NOMO-1 treated with DMSO at 0.1 percent for 48 hours (cell line): ENCODE measurements around the gene KRTAP19-2.
"Not testable (repeated sequence)": the region's sequence is repeated elsewhere in the genome, so short reads cannot be mapped to it uniquely, and the experiment has no call there.

Experiments used
- DNase-seq: peaks from one replicate; lab custom pipeline; 2025; ENCODE audit not compliant: unreplicated experiment; lab: John Stamatoyannopoulos, UW

KRTAP19-2 gene, protein sequence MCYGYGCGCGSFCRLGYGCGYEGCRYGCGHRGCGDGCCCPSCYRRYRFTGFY

GRCh38 chr21:30487336-30487735 is at the start of gene KRTAP19-2:
Gene KRTAP19-2, minus strand, starts transcription at chr21:30487436. Its CDS starts 88 bp downstream, at chr21:30487348.
- no peak for DNase-seq

DNA sequence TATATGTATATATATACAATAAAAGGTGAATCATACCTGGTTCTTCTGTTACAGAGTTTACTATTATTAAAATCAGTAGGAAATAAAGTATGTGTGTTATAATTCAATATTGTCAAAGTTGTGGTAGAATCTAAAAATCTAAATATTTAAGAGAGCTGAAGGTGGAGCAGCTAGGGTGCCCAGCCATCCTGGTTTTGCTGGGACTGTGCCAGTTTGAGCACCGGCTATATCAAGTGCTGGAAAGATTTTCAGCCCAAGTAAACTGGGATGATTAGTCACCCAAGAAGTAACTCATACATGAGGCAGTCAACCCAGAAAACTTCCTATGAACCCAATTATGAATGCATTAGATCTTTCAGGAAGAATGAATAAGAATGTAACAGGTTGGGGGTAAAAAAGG is 31.6 kb upstream of the KRTAP19-2 start:
- no peak for DNase-seq

DNA sequence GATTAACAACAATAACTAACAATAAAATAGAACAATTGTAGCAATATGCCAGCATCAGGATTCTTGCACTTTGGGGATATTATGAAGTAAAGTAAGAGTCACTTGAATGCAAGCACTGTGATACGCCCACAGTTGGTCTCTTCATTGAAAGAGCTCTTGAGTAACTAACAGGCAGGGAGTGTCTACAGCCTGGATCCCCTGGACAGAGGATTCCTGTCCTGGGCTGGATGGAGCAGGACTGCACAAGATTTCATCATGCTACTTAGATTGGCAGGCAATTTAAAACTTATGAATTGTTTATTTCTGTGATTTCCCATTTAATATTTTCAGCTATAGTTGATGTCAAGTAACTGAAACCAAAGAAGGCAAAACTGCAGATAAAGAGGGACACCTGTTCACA is 28.4 kb upstream of the KRTAP19-2 start:
- DNase-seq, result no peak

DNA sequence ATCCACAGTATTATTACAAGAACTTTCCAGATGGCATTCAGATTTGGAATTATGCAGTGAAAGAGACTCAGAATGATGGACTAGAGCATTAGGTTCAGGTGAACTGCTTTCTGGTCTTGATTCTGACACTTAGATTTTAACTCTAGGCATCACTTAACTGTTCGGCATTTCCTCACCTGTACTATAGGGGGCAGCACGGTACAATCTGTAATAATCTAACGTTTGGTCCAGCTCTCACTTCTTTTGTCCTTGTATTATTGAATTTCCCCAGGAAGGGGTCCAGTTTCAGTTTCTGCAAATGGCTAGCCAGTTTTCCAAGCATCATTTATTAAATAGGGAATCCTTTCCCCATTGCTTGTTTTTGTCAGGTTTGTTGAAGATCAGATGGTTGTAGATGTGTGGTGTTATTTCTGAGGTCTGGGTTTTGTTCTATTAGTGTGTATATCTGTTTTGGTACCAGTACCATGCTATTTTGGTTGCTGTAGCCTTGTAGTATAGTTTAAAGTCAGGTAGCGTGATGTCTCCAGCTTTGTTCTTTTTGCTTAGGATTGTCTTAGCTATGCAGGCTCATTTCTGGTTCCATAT is 18.5 kb upstream of the KRTAP19-2 start:
- not testable (repeated sequence) for DNase-seq

DNA sequence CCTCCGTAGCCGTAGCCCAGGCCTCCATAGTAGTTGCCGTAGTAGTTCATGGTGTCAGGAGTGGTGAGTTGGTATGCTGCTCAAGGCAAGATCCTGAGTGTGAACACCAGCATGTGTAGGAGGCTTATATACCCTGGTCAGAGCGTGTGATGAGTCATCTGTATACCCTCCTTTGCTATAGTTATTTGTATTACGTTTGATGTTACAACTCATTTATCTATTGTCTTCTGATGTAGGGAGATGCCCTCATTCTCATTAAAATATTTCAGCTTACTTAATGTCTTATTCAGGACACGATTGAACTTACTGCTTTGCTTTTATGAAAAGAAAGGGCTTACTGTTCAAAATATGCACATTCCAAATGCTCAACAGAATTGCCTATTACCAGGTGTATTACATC is 14.8 kb upstream of the KRTAP19-2 start, which contains the start of gene KRTAP19-5:
Gene KRTAP19-5 (minus strand): TSS at position 101 of the 400 bp plus-strand sequence. CDS start 51 bp downstream, at position 50.
- no peak for DNase-seq

DNA sequence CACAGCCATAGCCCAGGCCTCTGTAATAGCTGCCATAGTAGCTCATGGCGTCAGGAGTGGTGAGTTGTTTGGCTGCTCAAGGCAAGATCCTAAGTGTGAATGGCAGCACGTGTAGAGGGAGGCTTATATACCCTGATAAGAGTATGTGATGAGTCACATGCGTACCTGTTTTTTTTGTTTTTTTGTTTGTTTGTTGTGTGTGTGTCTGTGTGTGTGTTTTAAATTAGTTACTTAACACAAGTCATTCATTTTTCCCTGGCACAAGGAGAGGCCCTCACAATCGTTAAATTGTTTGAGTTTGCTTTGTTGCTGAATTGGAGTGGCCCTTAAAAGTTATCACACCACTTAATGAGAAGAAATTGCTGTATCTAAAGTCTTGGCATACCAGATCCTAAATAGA is 9.8 kb upstream of the KRTAP19-2 start, which contains the start of gene KRTAP19-4:
Gene KRTAP19-4 (minus strand): TSS at position 101 of the 400 bp plus-strand sequence. CDS start 55 bp downstream, at position 46.
- DNase-seq, result no peak

- DNase-seq, result no peak
Measured at GRCh38 chr21:30491963-30492428, 4.8 kb upstream of the KRTAP19-2 start, which contains the start of gene KRTAP19-3. Gene KRTAP19-3, minus strand, starts transcription at chr21:30492013. Its CDS starts 56 bp downstream, at chr21:30491957.

DNA sequence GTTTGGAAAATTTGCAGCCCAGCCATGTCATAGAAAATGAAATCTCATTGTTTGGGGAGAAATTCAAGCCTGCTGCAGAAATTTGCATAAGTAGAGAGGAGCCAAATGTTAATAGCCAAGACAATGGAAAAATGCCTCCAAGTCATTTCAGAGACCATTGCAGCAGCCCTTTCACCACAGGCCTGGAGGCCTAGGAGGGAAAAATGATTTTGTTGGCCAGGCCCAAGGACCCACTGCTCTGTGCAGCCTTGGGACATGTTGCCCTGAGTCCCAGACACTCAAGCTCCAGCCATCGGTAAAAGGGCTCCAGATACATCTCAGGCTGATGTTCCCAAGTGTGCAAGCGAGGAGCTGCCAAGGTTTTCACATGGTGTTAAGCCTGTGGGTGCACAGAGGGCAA is 1.1 kb downstream of the KRTAP19-2 start:
- no peak for DNase-seq

GRCh38 chr21:30482130-30482529 is 5.1 kb downstream of the KRTAP19-2 start:
- DNase-seq, result no peak

GRCh38 chr21:30480145-30480544 is 7.1 kb downstream of the KRTAP19-2 start, which contains the start of gene KRTAP19-1:
Gene KRTAP19-1, minus strand, starts transcription at chr21:30480367. Its CDS starts 50 bp downstream, at chr21:30480317.
- DNase-seq, result no peak

- no peak for DNase-seq
Measured at GRCh38 chr21:30479259-30479658, 8.0 kb downstream of the KRTAP19-2 start.

DNA sequence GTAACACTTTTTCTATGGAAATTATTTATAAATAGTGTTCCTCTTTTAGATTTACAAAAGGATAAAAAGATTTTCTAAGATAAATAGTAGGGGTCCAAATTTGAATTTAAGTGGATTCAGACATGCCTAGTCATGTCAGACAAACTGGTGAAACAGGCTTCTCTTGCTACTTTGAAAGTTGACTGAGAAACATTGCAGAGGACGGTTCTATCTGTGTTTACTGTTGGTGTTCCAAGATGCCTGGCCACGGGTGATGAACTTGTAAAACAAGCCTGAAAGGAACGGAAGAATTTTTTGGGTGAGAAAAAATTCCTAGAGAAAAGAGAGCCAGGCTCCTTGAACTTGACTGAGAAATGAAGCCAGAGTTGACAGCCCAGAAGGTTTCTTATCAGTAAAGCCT is 9.2 kb downstream of the KRTAP19-2 start:
- no peak for DNase-seq

GRCh38 chr21:30468900-30469714 is 18.1 kb downstream of the KRTAP19-2 start:
- DNase-seq, result no peak

DNA sequence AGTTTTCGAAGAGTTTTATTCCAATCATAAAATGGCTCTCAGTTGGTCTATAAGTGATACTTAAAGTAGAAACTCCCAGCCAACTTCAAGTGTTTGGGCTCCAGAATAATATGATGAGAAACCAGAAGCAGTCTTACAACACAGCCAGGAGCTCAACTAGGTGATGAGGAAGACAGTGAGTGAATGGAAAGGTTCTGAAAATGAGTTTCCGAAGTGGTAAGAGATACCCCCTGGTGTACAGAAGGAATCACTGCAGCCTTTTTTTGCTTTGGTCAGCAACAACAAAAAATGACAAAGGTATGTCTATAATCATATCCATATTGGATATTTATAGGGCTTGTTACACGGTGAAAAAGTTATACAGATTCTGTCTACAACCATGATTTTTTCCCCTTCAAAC is 23.5 kb downstream of the KRTAP19-2 start:
- DNase-seq, result no peak

DNA sequence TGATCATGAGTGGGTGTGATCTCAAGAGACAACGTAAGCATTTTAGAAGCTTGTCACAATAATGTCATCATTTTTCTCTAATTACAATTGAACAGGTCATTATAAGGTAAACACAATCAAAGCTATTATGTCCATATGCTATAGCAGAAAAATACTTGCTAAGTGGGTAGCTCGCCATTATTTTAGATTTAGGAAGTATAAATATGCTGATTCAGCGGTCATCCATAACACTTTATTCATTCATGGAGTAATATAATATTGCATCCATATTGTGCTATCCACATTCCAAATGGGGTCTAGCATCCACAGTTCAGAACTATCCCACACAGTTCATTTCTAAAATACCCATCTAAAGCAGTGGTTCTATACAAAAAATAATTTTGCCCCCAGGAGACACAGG is 38.7 kb downstream of the KRTAP19-2 start:
- no peak for DNase-seq

- no peak for DNase-seq
Measured at GRCh38 chr21:30447056-30447455, 40.2 kb downstream of the KRTAP19-2 start.

GRCh38 chr21:30444204-30444603 is 43.0 kb downstream of the KRTAP19-2 start:
- no peak for DNase-seq

DNA sequence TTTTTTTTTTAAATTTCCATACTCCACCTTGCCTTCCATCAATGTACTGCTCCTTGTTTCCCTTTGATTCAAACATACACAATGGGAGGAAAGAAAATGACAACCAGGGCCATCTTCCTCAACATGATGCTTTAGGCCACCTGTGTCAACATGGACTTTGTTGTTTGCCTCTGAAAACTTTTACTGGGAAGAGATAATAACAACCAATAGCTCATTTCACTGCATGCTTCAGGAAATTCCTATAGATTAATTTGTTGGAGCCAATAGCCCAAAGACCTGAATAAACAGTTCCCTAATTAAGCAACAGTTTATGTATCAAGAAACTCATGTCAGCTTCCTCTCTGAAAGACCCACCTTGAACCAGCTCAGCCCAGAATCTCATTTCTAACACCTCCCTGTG is 44.0 kb downstream of the KRTAP19-2 start:
- no peak for DNase-seq

DNA sequence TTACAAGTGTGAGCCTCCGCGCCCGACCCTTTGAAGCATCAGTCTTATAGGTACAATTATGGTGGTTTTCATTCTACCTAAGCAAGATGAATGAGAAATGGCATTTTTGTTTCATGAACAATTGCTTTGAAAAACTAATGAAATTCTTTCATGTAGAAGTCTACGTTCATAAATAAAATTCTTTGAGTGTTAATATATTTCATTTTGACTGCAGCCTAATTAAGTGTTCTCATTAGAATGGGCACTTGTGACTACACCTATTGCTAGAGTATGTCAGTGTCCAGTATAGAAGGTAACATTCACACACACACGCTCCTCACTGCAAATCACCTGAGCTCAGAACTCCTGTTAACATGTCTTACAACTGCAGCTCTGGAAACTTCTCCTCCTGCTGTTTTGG is 47.3 kb downstream of the KRTAP19-2 start, which contains the start of gene KRTAP15-1:
Gene KRTAP15-1 (plus strand): TSS at position 301 of the 400 bp plus-strand sequence. CDS start 53 bp downstream, at position 354.
- DNase-seq, result no peak
